PC-9 (cell line): ENCODE results near the gene FTO. TPM values are rescaled to one million over a fixed set of nuclear protein-coding genes. Genes with fewer than 3 reads are reported as not detected.

Source experiments
- BruUV-seq: library from RNA; stranded (reverse); fragments of 400-500 nt; replicated peaks from 2 replicates; lab custom pipeline; 2021; lab: Mats Ljungman, UMichigan
- CTCF ChIA-PET: fragments of 300-600 bp; sonication (Branson Sonifier 250); formaldehyde crosslinking; loops from one replicate; lab custom pipeline; 2022; ENCODE audit warnings: antibody characterized with exemption; lab: Charles Lee
- POLR2A ChIA-PET: fragments of 300-600 bp; sonication (Branson Sonifier 250); formaldehyde crosslinking; loops from one replicate; lab custom pipeline; 2022; ENCODE audit warnings: antibody characterized with exemption; ENCODE audit not compliant: unreplicated experiment; lab: Charles Lee
- DNase-seq, 2 experiments: peaks; one replicate each; pipeline versions ENCODE4 v3.0.0 to v3.0.0-alpha.2; 2015 to 2022; ENCODE audit warnings: mixed read lengths in 1 of 2
- H2AFZ ChIP-seq: fragments of 200-600 bp; sonication (generic); 2 replicates; pipeline ENCODE4 v1.8.1; 2017; ENCODE audit warnings: antibody characterized with exemption
- H3F3A ChIP-seq: fragments of 200-600 bp; sonication (generic); 2 replicates; pipeline ENCODE4 v1.8.1; 2017; ENCODE audit warnings: antibody characterized with exemption, mild to moderate bottlenecking, low read depth; ENCODE audit not compliant: insufficient read depth
- H3K27ac ChIP-seq: fragments of 200-600 bp; sonication (generic); 2 replicates; pipeline ENCODE4 v1.6.1; 2016; ENCODE audit warnings: mixed run types
- H3K27me3 ChIP-seq: fragments of 200-600 bp; sonication (generic); 2 replicates; pipeline ENCODE4 v1.6.1; 2016; ENCODE audit warnings: low read depth, mixed run types; ENCODE audit not compliant: insufficient read depth
- H3K36me3 ChIP-seq: fragments of 200-600 bp; sonication (generic); 2 replicates; pipeline ENCODE4 v1.6.1; 2016; ENCODE audit warnings: low read depth, mixed run types
- H3K4me1 ChIP-seq: fragments of 200-600 bp; sonication (generic); replicated peaks from 2 replicates; pipeline ENCODE4 v1.6.1; 2016; ENCODE audit warnings: mixed run types; ENCODE audit not compliant: insufficient read depth
- H3K4me2 ChIP-seq: fragments of 200-600 bp; sonication (generic); 2 replicates; pipeline ENCODE4 v1.6.1; 2017; ENCODE audit warnings: mixed run types
- H3K4me3 ChIP-seq: fragments of 200-600 bp; sonication (generic); 2 replicates; pipeline ENCODE4 v1.6.1; 2016; ENCODE audit warnings: mixed run types
- H3K79me2 ChIP-seq: fragments of 200-600 bp; sonication (generic); 2 replicates; pipeline ENCODE4 v1.6.1; 2017; ENCODE audit warnings: low read depth, mixed run types
- H3K9me2 ChIP-seq: fragments of 200-600 bp; sonication (generic); 2 replicates; pipeline ENCODE4 v1.8.1; 2017; ENCODE audit warnings: mild to moderate bottlenecking; ENCODE audit not compliant: insufficient read depth
- H3K9me3 ChIP-seq: fragments of 200-600 bp; sonication (generic); 2 replicates; pipeline ENCODE4 v1.8.1; 2016; ENCODE audit warnings: low read depth; ENCODE audit not compliant: insufficient read depth
- H4K20me1 ChIP-seq: fragments of 200-600 bp; sonication (generic); 2 replicates; pipeline ENCODE4 v1.8.1; 2017; ENCODE audit not compliant: insufficient read depth
- CTCF ChIP-seq: fragments of 200-600 bp; sonication (generic); conservative IDR thresholded peaks from 2 replicates; pipeline ENCODE4 v1.6.1; 2017; ENCODE audit warnings: mixed run types, antibody characterized with exemption, mild to moderate bottlenecking, moderate library complexity
- EZH2 ChIP-seq: fragments of 200-600 bp; sonication (generic); IDR thresholded peaks from 2 replicates; pipeline ENCODE4 v1.8.0; 2017; ENCODE audit warnings: antibody characterized with exemption, low read depth
- intact Hi-C: fragments of 100-400 bp; cut with micrococcal nuclease; formaldehyde crosslinking; loops from one replicate; pipeline ENCODE4 v1.10.0; 2022; ENCODE audit not compliant: unreplicated experiment
- total RNA-seq: library from RNA; stranded (reverse); gene quantifications from 2 replicates; pipeline ENCODE4 v1.2.3, GENCODE V29; 2021

The FTO gene
- total RNA-seq, 1 experiment from 2014 or later, result 58.1 TPM

DNA sequence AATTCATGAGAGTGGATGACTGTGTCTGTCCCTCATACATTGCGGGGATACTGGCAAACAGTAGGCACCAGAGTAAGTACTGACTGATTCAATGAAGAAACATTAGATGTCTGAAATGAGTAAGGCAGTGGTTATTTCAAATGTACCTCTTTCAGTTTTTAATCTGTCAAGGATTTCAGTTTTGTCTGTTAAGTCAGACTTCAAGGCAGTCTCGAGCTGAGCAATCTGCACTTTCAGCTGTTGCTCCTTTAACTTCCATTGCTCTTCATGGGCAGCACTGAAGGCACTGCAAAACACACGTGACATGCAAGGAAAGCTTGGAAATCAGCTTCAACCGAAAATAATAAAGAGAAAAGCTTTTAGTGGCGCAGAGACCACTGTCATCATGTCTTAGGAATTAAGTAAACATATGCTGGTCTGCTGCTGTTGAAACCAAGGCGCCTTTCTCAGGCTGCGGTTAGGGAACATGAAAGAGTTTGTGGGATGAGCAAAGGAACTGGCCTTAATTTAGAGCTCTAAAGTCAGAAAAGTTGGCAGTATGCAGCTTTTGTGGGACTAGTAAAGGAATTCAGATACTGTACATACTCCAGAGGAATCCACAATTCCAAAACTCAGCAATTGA, 39.1 kb upstream of the FTO start:
- ChIA-PET POLR2A (no interaction called here), CTCF (no interaction called here)
- H3K9me3 ChIP-seq, result no peaks in the 10 kb centered on the region
- no peak overlapping the region for H3K4me3 ChIP-seq
- H3K9me2 ChIP-seq, result no peaks in the 10 kb centered on the region
- intact Hi-C loops, result no loop called here
- H3K79me2 ChIP-seq, result no peaks in the 10 kb centered on the region
- H4K20me1 ChIP-seq, result no peaks in the 10 kb centered on the region
- no peaks in the 10 kb centered on the region for H3K27me3 ChIP-seq
- H2AFZ ChIP-seq, result no peak overlapping the region
- H3F3A ChIP-seq, result no peaks in the 10 kb centered on the region
- H3K4me2 ChIP-seq, result no peak overlapping the region
- H3K36me3 ChIP-seq, result no peaks in the 10 kb centered on the region
- TF ChIP-seq EZH2, result no peak
- TF ChIP-seq CTCF, result no peak
- H3K27ac ChIP-seq, result no peak overlapping the region
- no peak for DNase-seq
- H3K4me1 ChIP-seq, result no peaks in the 10 kb centered on the region
- no TSS peak for BruUV-seq

DNA sequence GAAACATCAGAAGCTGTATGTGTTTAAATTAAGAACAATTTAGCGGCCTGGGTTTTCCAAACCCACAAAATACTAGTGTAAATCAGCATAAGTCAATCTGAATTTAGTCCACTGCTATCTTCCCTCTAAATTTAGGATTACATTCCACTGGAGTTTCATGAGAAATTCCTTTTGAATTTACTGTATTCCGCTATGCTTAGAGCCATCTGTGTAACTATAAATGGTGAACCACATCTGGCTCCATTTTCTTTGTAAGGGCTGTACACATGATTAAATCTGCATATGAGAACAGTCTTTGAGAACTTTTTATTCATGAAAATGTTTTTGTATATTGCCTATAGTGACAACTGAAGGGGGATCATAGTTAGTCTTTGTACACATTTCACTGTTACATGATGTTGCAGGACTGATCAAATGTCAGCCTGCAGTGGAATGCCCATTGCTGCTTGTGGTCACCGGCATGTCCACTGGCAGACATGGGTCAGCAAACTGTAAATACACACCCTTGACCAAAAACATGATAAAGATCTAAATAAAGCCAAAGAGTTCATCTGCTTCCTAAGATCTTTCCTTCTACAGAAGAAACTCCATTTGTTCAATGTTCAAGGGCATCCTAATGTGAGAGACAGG, 37.1 kb upstream of the FTO start:
- peak in 1 of 2 experiments; percentile 0 for DNase-seq
- no peaks in the 10 kb centered on the region for H3K36me3 ChIP-seq
- CTCF ChIA-PET, result no interaction called here
- no peak overlapping the region for H2AFZ ChIP-seq
- H3K4me3 ChIP-seq, result no peak overlapping the region
- H3F3A ChIP-seq, result no peaks in the 10 kb centered on the region
- BruUV-seq, result no TSS peak
- H4K20me1 ChIP-seq, result no peaks in the 10 kb centered on the region
- no peak overlapping the region for H3K4me2 ChIP-seq
- H3K27me3 ChIP-seq, result no peaks in the 10 kb centered on the region
- H3K79me2 ChIP-seq, result no peaks in the 10 kb centered on the region
- intact Hi-C loops, result no loop called here
- no peaks in the 10 kb centered on the region for H3K9me3 ChIP-seq
- H3K27ac ChIP-seq, result no peak overlapping the region
- no peaks in the 10 kb centered on the region for H3K9me2 ChIP-seq
- TF ChIP-seq EZH2, result no peak
- POLR2A ChIA-PET, result no interaction called here
- no peaks in the 10 kb centered on the region for H3K4me1 ChIP-seq

DNA sequence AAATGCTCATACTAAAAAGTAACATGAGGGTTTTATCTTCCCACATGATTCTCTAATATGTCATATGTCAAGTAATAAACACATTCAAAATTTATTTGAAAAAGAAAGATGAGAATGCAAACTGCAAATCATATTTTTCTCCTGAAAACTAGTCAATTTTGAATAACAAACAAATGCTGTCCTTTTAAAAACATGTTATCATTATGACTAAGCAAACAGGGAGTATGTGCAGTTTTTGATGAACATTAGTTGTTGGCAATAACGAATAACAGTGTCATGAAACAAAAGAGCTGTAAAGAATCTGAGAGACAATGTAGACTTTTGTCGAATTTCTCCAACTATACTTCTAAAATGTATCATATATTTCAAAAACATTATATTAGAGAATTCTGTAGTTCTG, 35.1 kb upstream of the FTO start:
- no peak overlapping the region for H3K4me3 ChIP-seq
- no peaks in the 10 kb centered on the region for H3K36me3 ChIP-seq
- ChIA-PET POLR2A (no interaction called here), CTCF (no interaction called here)
- BruUV-seq, result no TSS peak
- H4K20me1 ChIP-seq, result no peaks in the 10 kb centered on the region
- intact Hi-C loops, result no loop called here
- no peaks in the 10 kb centered on the region for H3F3A ChIP-seq
- no peak overlapping the region for H3K27ac ChIP-seq
- no peak overlapping the region for H3K4me2 ChIP-seq
- H2AFZ ChIP-seq, result no peak overlapping the region
- H3K9me2 ChIP-seq, result no peaks in the 10 kb centered on the region
- DNase-seq, result no peak
- no peak for TF ChIP-seq CTCF
- no peak for TF ChIP-seq EZH2
- H3K4me1 ChIP-seq, result no peaks in the 10 kb centered on the region
- no peaks in the 10 kb centered on the region for H3K79me2 ChIP-seq
- H3K27me3 ChIP-seq, result no peaks in the 10 kb centered on the region
- H3K9me3 ChIP-seq, result no peaks in the 10 kb centered on the region

- Histone ChIP-seq H3K9me3 (no peaks in the 10 kb centered on the region), H3K27me3 (no peaks in the 10 kb centered on the region), H3K27ac (no peak overlapping the region), H4K20me1 (no peaks in the 10 kb centered on the region), H3F3A (no peaks in the 10 kb centered on the region), H3K36me3 (no peaks in the 10 kb centered on the region), H3K79me2 (no peaks in the 10 kb centered on the region), H2AFZ (no peak overlapping the region), H3K9me2 (no peaks in the 10 kb centered on the region), H3K4me1 (no peaks in the 10 kb centered on the region), H3K4me3 (no peak overlapping the region), H3K4me2 (no peak overlapping the region)
- intact Hi-C loops, result no loop called here
- CTCF ChIA-PET, result no interaction called here
- no peak for TF ChIP-seq CTCF
- no peak for TF ChIP-seq EZH2
- no peak for DNase-seq
- POLR2A ChIA-PET, result no interaction called here
- BruUV-seq, result no TSS peak
Measured at GRCh38 chr16:53672461-53672860, 31.5 kb upstream of the FTO start.
